Ammon's horn (tissue), 1 donor: Measurements from ENCODE around the gene PDZD7.
"Not testable (repeated sequence)": the region's sequence is repeated elsewhere in the genome, so short reads cannot be mapped to it uniquely, and the experiment has no call there.

Experiments used
- DNase-seq: peaks from one replicate; pipeline ENCODE4 v3.0.0-alpha.2; 2016; ENCODE audit warnings: low spot score

PDZD7 gene

GRCh38 chr10:100982916-100983830 is 47.8 kb downstream of the PDZD7 start:
- no peak for DNase-seq

GRCh38 chr10:100981178-100981772 is 49.7 kb downstream of the PDZD7 start:
- DNase-seq: no peak

- DNase-seq: no peak
These were observed 50.2 kb downstream of the PDZD7 start for GRCh38 chr10:100980711-100981110.

DNA sequence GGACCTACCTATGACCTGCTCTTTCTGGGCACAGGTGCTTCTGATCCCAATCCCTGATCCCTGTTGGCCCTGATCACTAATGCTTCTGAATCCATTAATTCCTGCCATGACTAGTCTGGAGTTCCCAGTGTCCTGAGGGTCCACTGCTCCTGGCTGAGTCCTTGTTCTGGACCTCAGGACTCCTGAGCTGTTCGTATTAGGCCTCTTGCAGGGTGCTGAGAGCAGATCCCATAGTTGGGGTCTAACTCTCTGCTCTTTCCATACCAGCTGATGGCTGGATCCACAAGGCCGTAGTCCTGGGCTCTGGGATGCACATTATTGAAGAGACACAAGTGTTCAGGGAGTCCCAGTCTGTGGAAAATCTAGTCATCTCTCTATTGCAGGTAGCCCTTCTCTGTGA is 50.6 kb downstream of the PDZD7 start:
- DNase-seq: no peak

DNA sequence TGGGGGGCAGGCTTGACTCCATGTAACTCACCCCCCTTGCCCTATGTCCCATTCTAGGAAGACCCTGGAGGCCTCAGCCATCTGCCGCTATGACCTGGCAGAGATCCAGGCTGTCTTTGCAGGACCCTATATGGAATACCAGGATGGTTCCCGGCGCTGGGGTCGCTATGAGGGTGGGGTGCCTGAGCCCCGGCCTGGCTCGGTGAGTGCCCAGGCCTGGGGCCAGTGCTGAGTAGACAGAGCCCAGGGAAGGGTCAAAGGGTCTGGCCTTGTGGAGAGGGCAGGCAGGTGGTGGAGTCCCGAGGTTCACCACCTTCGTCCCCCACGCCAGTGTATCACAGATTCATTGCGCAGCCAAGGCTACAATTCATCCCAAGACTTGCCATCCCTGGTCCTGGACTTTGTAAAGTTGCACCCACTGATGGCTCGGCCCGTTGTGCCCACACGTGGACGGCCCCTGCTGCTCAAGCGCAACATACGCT is 51.1 kb downstream of the PDZD7 start:
- no peak for DNase-seq

DNA sequence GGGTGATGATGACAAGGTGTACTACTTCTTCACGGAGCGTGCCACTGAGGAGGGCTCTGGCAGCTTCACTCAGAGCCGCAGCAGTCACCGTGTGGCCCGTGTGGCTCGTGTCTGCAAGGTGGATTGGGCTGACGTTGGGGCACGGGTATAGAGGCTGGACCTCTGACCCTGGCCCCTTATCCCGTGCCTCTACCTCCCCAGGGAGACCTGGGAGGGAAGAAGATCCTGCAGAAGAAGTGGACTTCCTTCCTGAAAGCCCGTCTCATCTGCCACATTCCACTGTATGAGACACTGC is 52.1 kb downstream of the PDZD7 start:
- no peak for DNase-seq

DNA sequence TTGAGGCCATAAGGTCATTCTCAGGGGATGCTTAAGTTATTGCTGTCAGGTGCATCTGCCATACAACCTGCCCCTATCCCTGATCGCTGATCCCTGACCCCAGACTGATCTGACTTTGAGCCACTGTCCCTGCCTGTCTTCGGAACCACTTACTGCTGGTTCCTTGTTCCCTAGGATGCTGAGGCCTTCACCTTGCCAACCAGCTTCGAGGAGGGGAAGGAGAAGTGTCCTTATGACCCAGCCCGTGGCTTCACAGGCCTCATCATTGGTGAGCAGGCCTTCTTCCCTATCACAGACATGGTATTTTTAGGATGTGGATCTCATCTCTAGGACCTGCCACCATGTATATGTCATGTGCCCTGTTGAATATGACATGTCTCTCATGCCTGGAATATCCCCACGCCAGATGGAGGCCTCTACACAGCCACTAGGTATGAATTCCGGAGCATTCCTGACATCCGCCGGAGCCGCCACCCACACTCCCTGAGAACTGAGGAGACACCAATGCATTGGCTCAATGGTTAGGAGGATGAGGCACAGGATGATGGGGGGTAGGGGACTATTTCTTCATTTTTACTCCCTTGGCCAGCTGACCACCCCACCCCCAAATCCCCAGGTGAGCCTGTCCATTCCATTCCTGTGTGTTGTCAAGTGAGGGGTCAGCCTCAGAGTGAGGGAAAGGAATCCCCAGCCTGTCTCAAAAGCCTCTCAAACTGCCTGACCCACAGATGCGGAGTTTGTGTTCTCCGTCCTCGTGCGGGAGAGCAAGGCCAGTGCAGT is 52.6 kb downstream of the PDZD7 start:
- no peak for DNase-seq

DNA sequence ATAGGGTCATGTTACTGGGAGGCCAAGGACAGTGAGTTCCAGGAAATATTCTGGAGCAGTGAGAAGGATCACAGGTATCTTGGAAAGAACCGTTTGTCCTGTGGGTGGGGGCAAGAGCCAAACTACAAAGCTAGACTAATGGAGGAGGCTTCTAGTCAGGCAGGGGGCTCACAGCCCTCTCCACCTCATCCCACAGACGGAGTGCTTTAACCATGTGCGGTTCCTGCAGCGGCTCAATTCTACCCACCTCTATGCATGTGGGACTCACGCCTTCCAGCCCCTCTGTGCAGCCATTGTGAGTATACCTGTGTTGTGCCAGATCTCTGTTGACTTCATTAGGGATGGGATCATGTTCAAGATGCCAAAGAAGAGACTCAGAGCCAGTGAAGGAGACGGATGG is 53.5 kb downstream of the PDZD7 start:
- no peak for DNase-seq

GRCh38 chr10:100976906-100977305 is 54.0 kb downstream of the PDZD7 start:
- no peak for DNase-seq

DNA sequence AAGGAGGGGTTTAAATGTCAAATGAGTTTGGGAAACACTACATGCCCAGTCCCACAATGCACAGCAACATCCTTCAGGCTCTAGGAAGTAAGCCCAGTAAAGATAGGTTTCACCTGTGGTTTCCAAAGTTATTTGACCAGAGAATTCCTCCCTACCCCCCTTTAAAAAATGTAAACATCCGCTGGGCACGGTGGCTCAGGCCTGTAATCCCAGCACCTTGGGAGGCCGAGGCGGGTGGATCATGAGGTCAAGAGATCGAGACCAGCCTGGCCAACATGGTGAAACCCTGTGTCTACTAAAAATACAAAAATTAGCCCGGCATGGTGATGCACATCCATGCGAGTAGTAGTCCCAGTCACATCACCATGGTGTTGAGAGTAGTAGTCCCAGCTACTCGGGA is 55.5 kb downstream of the PDZD7 start:
- not testable (repeated sequence) for DNase-seq

GRCh38 chr10:100972904-100973535 is 57.9 kb downstream of the PDZD7 start:
- no peak for DNase-seq

DNA sequence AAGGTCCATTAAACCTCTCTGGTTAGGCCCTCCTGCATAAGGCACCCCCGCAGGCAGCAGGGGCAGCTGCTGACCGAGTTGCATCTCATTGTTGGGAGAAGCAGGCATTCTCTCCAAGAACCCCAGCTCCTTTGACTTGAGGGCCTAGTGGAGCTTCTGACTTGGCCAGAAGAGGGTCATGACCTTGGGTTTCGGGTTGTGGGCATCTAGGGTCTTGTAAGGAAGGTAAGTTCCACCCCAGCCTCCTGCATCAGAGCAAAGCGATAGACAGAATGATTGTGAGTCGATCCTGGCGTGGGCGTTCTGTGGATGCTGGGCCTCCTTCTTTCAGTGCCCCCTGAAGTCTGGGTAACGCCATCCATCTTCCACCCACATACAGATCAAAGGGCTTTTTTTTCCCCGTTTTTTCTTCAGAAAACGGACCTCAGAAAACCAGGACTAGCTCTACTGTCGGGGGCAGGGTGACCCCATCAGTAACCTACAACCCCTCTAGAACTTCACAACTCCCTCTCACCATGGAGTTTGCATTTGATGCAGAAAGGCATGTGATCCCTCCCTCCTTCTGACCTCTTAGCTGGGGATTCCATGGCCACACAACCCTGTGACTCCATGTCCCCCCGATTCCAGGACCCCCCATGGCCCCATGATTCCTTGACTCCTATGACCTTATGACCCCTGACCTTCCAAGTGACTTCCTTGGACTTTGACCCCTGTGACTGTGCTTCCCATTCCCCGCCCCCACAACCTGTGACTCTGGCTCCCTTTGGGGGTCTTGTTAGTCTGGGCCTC is 58.6 kb downstream of the PDZD7 start:
- DNase-seq: no peak

DNA sequence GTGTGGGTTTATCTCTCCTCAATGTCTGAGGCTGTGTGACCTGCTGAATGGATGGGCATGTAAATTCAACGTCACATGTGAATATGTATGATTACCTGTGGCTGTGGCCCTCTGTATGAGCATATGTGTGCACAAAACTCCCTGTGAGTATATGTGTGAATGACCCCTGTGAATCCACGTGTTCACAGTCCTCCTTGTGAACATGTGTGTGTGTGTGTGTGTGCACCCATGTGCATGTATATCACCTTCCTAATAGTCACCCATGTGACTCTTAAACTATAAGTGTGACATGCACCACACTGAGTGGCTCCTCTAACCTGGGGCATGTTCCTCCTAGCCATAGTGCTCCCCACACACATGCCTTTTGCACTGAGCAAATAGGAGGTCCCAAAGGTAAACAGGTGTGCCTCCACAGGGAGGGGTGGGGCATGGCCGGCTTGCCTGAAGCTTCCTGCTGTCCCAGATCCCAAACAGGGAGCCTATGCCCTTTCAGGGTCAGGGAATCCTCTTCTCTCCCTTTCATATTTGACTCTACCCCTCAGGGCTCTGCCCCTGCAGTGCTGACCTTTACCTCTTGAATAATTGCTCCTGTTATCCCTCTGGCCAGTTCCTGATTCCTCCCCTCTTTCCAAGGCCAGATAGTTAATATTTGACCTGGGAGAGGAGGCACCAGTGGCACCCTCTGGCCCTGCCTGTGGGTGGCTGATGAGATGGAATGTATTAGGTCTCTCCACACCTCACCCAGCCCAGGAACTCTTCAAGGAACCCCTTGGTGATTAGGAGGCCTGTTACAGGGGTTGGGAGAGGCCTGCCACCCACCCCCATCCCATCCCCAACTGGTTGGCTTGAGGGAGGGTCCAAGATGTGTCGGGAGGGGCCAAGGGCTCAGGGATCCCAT is 59.8 kb downstream of the PDZD7 start:
- no peak for DNase-seq

DNA sequence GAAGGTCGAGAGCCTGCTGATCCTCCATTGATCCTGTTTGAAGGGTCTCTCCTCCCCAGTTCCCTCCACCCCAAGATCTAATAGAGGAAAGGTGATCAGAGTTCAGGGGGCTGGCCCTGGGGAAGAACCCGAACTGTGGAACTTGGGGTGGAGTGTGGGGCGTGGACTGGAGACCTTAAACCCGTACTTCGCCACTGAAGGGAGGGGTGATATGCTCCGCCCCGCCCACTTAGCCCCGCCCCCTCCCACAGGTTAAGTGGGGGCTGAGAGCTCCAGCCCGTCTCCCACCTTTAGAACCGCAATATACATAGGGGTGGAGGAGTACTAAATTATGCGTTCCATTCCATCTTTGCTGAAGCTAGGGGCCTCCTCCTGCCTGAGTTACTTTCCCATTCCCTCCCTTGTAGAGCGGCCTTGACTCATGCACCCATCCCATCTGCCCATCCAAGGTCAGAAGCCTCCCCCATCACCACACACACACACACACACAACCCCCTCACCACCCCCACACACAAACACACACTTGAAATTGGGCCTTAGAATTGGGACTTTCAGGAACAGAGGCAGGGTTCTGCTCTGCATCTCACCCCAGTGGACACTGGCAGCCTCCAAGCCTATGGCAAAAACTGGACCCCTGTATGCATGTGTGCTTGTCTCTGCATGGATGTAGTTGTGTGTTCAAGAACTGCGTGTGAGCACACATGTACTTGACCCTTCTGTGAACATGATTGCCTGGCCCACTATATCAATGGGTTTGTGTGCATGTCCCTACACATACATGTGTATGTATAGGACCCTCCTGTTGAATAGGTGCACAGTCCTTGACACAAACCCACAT is 60.6 kb downstream of the PDZD7 start:
- DNase-seq: no peak

DNA sequence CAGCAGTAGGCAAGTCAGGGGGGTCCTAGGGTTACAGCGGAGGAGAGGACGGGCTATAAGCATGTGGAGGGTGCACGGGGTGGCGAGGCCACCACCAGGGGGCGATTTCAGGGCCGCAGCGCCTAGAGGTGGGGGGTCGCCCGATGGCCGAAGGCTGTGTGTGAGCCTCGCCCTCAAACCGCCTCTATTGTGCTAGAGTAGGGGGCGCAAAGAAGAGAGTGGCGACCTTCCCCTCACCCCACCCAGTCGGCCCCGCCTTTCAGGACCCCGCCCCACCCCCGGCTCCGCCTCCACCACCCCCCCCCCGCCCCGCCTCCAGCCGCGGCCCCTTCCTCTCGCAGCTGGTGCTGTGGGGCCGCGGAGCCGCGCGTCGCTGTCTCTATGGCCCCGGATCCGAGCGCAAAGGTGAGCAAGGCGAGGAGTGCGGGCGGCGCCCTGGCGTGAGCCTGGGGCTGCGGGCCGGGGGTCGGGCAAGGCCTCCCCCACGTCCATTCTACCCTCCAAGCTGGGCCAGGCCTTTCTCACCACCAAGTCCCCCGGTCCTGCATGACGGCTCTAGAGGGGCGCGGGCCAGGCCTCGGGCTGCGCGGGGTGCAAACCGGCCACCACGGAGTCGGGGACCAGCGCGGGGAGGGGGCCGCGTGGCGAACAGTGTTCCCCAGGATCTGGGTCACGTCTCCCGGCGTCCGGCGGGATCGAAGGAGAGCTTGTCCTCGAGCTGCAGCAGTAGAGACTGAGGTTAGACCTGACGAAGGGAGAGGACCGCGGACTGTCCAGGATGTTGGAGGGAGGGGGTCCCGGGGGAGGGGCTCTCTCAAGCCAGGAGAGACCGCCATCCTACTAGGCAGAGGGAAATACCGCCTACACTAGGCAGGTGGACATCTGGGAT is 61.5 kb downstream of the PDZD7 start, which contains the start of gene SEMA4G:
SEMA4G (plus strand) TSS at position 318 of the 889 bp plus-strand sequence. CDS start 3,409 bp downstream, outside the sequence.
- DNase-seq: no peak

DNA sequence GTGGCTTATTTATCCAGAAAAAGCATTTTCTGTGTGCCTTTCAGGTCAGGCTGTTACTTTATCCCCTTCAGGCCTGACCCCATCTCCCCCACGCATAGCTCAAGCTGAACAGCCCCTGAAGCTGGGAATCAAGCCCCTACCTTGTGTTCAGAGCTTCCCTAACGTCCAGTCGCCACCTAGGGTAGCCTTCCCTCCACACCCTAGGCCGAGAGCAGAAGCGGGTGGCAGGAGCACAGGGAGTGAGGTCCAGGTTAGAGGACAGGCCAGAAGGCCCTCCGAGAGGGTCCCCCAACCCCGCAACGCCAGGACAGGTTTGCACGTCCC is 62.1 kb downstream of the PDZD7 start:
- no peak for DNase-seq

- DNase-seq: peak; percentile 54
These were observed 62.7 kb downstream of the PDZD7 start for GRCh38 chr10:100968062-100968736.

GRCh38 chr10:100967332-100967731 is 63.6 kb downstream of the PDZD7 start:
- DNase-seq: no peak
